ENCODE measurements around the gene RUVBL2. TPM values are rescaled to one million over a fixed set of nuclear protein-coding genes. Genes with fewer than 3 reads are reported as not detected.

RUVBL2 gene
- total RNA-seq, result 100 to 1,000 TPM; 107 to 109 TPM

DNA sequence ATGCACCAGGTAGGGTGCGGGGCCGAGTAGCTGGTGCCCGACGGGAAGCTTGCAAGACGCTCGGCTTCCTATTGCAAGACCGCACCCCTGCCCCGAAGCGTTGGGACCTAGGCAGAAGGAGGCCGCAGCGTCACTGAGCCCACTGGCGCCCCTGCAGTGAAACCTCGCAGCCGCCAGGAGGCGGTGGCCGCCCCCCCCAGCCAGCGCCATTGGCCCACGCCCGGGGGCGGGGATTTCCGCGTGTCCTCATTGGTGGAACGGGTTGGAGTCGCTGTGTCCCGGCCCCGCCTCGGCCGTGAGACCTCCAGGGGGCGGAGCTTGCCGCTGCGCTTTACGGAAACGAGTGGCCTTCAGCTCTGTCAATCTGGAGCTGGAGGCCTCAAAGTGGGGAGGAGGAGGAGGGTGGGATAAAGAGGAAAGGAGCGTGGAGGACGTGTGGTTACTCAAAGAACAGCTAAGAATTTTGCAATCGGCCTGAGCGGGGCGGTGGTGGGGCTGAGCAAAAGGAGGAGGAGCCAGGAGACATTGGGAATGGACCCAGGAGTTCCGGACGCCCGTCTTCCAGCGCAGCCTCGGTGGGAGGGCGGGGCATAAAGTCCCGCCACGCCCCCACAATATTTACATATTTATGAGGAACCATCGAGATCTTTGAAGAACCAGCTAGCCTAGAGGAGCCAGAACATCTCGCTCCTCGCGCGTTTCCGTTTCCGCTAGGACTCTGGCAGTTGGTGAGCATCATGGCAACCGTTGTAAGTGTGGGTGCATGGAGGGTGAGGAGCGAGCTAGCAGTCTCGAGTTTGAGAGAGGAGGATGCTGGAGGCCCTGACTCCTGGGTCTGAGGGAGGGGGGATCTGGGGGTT lies at the start of gene RUVBL2, which contains the start of gene GYS1:
RUVBL2 (plus strand) TSS at position 713 of the 860 bp plus-strand sequence; CDS start at position 738, 25 bp downstream.
GYS1 (minus strand) TSS at position 135 of the 860 bp plus-strand sequence. CDS start 197 bp downstream, outside the sequence.
- CTCF ChIA-PET, result interaction anchor here (0.6 to 2.9 kb wide), 49 partner anchors 10 to 684 kb away, joined by 3 to 41 read pairs (median 5); partner anchors contain the start of genes BAX, CA11, FTL and LIN7B
- Mint-ChIP-seq H3K27me3 (no peaks in the 10 kb centered on the region), H3K36me3 (peaks cover 16% of the 10 kb centered on the region), H3K9me3 (no peaks in the 10 kb centered on the region), H3K27ac (peak within 1 kb of the TSS; percentile 93), H3K4me3 (peak within 1 kb of the TSS; percentile 96), H3K4me1 (ENCODE audit: low read depth) (peaks cover 43% of the 10 kb centered on the region)
- peak; percentile 99 for DNase-seq
- intact Hi-C loops (cut with micrococcal nuclease), result loop anchor here (1.0 to 10.0 kb wide), 5 partner anchors 28 to 198 kb away; partner anchors contain the start of genes CGB2, FTL and SNRNP70
- POLR2A ChIA-PET, result interaction anchor here (0.5 to 2.3 kb wide), 18 partner anchors 9 to 538 kb away, joined by 3 to 7 read pairs (median 3); partner anchors contain the start of genes BAX, FTL and NUCB1

DNA sequence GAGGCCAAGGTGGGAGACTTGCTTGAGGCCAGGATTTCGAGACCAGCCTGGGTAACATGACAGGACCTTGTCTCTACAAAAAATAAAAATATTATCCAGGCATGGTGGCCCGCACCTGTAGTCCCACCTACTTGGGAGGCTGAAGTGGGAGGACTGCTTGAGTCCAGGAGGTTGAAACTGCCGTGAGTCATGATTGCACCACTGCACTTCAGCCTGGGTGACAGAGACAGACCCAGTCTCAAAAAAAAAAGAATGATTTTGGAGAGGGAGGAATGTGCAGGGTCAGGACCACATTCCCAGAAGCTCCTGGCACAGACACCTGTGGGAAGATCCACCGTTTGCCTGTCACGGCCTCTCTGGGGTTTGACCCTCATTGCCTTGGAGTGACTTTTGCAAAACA lies 48.3 kb upstream of the RUVBL2 start:
- H3K27ac Mint-ChIP-seq, result no peak overlapping the region
- POLR2A ChIA-PET, result no interaction called here
- H3K36me3 Mint-ChIP-seq, result peaks cover 4% of the 10 kb centered on the region
- H3K27me3 Mint-ChIP-seq, result no peaks in the 10 kb centered on the region
- intact Hi-C loops (cut with micrococcal nuclease), result no loop called here
- H3K4me3 Mint-ChIP-seq, result no peak overlapping the region
- H3K9me3 Mint-ChIP-seq, result peaks cover 9% of the 10 kb centered on the region
- CTCF ChIA-PET, result no interaction called here
- no peaks in the 10 kb centered on the region for H3K4me1 Mint-ChIP-seq (ENCODE audit: low read depth)
- DNase-seq, result no peak

DNA sequence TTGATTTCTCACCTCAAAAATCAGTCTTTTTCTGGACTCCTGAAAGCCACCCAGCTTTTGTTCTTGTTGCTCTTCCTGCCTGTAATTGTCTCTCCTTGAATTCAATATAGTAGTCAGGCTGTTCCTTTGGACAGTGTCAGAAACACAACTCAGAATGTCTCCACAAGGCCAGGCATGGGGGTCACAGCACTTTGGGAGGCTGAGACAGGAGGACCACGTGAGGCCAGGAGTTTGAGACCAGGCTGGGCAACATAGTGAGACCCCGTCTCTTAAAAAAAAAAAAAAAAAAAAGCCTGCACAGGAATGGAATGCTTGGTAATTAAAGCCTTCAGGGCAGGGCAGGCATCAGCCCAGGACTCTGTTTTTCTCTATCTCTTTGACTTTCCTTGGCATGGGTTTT lies 47.9 kb upstream of the RUVBL2 start:
- DNase-seq, result no peak
- Mint-ChIP-seq H3K4me1 (ENCODE audit: low read depth) (no peaks in the 10 kb centered on the region), H3K36me3 (peaks cover 4% of the 10 kb centered on the region), H3K27ac (no peak overlapping the region), H3K9me3 (peaks cover 9% of the 10 kb centered on the region), H3K27me3 (no peaks in the 10 kb centered on the region), H3K4me3 (no peak overlapping the region)
- ChIA-PET POLR2A (no interaction called here), CTCF (no interaction called here)
- intact Hi-C loops (cut with micrococcal nuclease), result no loop called here

DNA sequence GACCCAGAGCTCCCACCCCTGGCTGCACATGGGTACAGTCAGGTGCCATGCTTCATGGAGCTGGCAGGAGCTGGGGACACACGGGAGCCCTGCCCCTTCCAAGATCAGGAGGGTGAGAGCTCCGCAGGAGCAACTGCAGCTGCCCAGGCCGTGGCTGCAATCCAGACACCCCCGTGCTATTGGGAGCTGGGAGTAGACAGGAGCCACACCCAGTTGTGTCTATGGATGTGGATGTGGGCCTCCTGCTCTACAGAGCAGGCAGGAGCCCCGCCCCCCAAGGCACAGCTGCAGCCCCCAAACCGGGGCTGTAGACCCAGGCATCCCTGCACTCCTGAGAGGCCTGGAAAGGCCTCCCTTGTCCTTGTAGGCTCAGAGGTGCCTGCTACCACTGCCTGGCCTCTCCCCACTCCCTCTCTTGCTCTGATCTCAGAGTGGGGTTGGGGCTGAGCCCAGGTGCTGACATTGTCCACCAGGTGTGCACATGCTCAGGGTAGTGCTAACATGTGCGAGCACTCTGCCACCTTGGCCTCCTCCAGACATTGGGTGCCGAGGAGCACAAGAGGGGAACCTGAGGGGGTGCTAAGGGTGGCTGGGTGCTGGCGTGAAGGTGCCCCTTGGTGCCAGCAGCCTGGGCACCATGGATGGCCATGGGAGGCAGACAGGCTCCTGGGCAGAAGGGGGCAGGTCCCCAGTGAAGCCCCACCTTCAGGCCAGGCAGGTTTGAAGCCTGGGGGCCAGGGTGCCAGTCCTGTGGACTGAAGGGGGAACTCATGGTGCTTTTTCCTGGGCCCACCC lies 47.0 kb upstream of the RUVBL2 start:
- Mint-ChIP-seq H3K27ac (no peak overlapping the region), H3K4me3 (no peak overlapping the region), H3K9me3 (peaks cover 5% of the 10 kb centered on the region), H3K27me3 (no peaks in the 10 kb centered on the region), H3K36me3 (peaks cover 1% of the 10 kb centered on the region), H3K4me1 (ENCODE audit: low read depth) (no peaks in the 10 kb centered on the region)
- POLR2A ChIA-PET, result no interaction called here
- CTCF ChIA-PET, result no interaction called here
- no peak for DNase-seq
- intact Hi-C loops (cut with micrococcal nuclease), result no loop called here

DNA sequence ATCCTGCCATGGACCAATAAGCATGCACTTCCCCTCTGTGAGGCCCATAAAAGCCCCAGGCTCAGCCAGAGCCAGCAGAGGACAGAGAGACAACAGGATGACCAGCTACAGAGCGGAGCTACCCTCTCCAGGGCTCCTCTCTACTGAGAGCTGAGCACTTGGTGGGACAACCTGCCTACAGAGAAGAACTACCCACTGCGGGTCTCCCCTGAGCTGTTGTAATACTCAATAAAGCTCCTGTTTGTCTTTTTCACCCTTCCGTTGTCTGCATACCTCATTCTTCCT lies 46.5 kb upstream of the RUVBL2 start:
- H3K9me3 Mint-ChIP-seq, result peaks cover 5% of the 10 kb centered on the region
- H3K27ac Mint-ChIP-seq, result no peak overlapping the region
- no peaks in the 10 kb centered on the region for H3K27me3 Mint-ChIP-seq
- H3K4me3 Mint-ChIP-seq, result no peak overlapping the region
- no peaks in the 10 kb centered on the region for H3K4me1 Mint-ChIP-seq (ENCODE audit: low read depth)
- intact Hi-C loops (cut with micrococcal nuclease), result no loop called here
- ChIA-PET POLR2A (no interaction called here), CTCF (no interaction called here)
- H3K36me3 Mint-ChIP-seq, result peaks cover 1% of the 10 kb centered on the region
- no peak for DNase-seq

DNA sequence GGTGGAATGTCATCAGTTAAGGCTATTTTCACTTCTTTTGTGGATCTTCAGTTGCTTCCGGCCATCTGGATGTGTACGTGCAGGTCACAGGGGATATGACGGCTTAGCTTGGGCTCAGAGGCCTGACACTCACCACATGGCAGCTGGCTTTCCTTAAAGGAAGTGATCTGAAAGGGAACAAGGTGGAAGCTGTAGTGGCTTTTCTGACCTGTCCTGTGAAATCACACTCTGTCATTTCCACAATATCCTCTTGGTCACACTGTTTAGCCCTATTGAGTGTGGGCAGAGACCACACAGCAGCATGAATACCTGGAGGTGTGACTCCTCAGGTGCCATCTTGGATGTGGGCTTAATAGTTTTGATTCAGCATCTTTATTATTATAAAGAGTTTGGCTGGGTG lies 43.5 kb upstream of the RUVBL2 start:
- no peak for DNase-seq
- Mint-ChIP-seq H3K27me3 (no peaks in the 10 kb centered on the region), H3K9me3 (peaks cover 5% of the 10 kb centered on the region), H3K4me1 (ENCODE audit: low read depth) (peaks cover 3% of the 10 kb centered on the region), H3K4me3 (no peak overlapping the region), H3K36me3 (peaks cover 4% of the 10 kb centered on the region), H3K27ac (no peak overlapping the region)
- ChIA-PET POLR2A (no interaction called here), CTCF (interaction anchor here (1.8 kb wide), 1 partner anchor 20 kb away, joined by 5 read pairs; no protein-coding TSS in a partner anchor)
- intact Hi-C loops (cut with micrococcal nuclease), result no loop called here

DNA sequence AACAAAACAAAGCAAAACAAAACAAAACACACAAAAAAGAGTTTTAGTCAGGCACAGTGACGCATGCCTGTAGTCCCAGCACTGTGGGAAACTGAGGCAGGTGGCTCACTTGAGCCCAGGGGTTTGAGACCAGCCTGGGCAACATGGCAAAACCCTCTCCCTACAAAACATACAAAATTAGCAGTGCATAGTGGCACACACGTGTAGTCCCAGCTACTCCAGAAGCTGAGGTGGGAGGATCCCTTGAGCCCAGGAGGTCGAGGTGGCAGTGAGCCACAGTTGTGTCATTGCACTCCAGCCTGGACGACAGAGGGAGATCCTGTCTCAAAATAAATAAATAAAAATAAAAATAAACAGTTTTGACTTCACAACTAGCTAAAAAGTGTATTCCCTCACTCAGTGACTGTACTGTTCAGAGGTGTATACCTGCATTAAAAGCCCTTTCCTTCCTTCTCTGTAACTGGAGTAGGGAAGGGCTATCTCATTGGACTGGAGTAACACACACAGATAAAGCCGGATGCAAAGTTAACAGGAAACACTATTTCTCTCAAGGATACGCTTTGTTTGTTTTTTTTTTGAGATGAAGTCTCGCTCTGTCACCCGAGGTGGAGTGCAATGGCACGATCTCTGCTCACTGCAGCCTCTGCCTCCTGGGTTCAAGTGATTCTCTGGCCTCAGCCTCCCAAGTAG lies 42.7 kb upstream of the RUVBL2 start:
- no peaks in the 10 kb centered on the region for H3K27me3 Mint-ChIP-seq
- intact Hi-C loops (cut with micrococcal nuclease), result no loop called here
- H3K9me3 Mint-ChIP-seq, result peaks cover 5% of the 10 kb centered on the region
- H3K4me3 Mint-ChIP-seq, result no peak overlapping the region
- POLR2A ChIA-PET, result no interaction called here
- DNase-seq, result no peak
- CTCF ChIA-PET, result interaction anchor here (1.1 kb wide), 1 partner anchor 109 kb away, joined by 6 read pairs; no protein-coding TSS in a partner anchor
- no peak overlapping the region for H3K27ac Mint-ChIP-seq
- H3K4me1 Mint-ChIP-seq (ENCODE audit: low read depth), result peaks cover 11% of the 10 kb centered on the region
- peaks cover 12% of the 10 kb centered on the region for H3K36me3 Mint-ChIP-seq

DNA sequence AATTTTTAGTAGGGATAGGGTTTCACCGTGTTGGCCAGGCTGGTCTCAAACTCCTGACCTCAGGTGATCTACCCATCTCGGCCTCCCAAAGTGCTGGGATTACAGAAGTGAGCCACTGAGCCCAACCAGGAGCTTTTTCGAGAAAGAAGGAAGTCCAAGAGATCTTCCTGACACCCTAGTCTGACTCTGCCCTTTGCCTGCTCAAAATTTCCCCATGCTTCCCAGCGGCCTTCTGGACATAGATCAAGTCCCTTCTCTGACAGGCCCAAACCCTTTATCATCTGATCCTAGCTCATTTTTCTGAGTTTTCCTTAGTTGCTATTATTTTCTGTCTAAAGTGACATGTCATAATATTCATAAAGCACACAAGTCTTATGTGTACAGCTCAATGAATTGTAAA lies 40.5 kb upstream of the RUVBL2 start:
- H3K27me3 Mint-ChIP-seq, result no peaks in the 10 kb centered on the region
- no peak overlapping the region for H3K27ac Mint-ChIP-seq
- H3K4me3 Mint-ChIP-seq, result no peak overlapping the region
- no peak for DNase-seq
- peaks cover 26% of the 10 kb centered on the region for H3K36me3 Mint-ChIP-seq
- H3K4me1 Mint-ChIP-seq (ENCODE audit: low read depth), result peaks cover 25% of the 10 kb centered on the region
- peaks cover 1% of the 10 kb centered on the region for H3K9me3 Mint-ChIP-seq
- POLR2A ChIA-PET, result no interaction called here
- CTCF ChIA-PET, result interaction anchor here (0.6 to 3.1 kb wide), 2 partner anchors 19 to 144 kb away, joined by 3 to 25 read pairs; no protein-coding TSS in a partner anchor
- intact Hi-C loops (cut with micrococcal nuclease), result no loop called here

DNA sequence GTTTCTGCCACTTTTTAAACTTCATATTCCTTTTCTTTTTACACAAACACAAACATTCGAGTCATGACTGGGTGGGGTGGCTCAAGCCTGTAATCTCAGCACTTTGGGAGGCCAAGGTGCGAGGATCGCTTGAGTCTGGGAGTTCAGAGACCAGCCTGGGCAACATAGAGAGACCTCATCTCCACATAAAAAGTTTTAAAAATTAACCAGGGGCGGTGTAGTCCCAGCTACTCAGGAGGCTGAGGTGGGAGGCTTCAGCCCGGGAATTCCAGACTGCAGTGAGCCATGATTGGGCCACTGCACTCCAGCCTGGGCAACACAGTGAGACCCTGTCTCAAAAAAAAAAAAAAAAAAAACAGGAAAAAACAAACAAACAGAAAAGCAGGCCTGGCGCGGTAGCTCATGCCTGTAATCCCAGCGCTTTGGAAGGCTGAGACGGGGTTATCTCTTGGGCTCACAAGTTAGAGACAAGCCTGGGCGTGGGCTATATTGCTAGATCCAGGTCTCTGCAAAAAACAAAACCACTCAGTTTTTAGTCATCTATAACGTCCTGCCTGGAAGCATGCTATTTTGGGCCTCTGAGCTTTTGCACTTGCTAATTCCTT lies 39.6 kb upstream of the RUVBL2 start:
- H3K27me3 Mint-ChIP-seq, result no peaks in the 10 kb centered on the region
- no peaks in the 10 kb centered on the region for H3K9me3 Mint-ChIP-seq
- peaks cover 27% of the 10 kb centered on the region for H3K4me1 Mint-ChIP-seq (ENCODE audit: low read depth)
- CTCF ChIA-PET, result interaction anchor here (0.6 to 3.1 kb wide), 8 partner anchors 12 to 308 kb away, joined by 3 to 25 read pairs (median 5); partner anchors contain the start of genes CA11, FTL, GYS1 and NUCB1
- H3K27ac Mint-ChIP-seq, result peak overlapping the region; percentile 89
- POLR2A ChIA-PET, result interaction anchor here (0.6 to 1.6 kb wide), 6 partner anchors 10 to 1742 kb away, joined by 3 to 6 read pairs (median 3); partner anchors contain the start of genes FTL and RUVBL2
- intact Hi-C loops (cut with micrococcal nuclease), result no loop called here
- H3K4me3 Mint-ChIP-seq, result peak overlapping the region; percentile 82
- no peak for DNase-seq
- peaks cover 28% of the 10 kb centered on the region for H3K36me3 Mint-ChIP-seq

DNA sequence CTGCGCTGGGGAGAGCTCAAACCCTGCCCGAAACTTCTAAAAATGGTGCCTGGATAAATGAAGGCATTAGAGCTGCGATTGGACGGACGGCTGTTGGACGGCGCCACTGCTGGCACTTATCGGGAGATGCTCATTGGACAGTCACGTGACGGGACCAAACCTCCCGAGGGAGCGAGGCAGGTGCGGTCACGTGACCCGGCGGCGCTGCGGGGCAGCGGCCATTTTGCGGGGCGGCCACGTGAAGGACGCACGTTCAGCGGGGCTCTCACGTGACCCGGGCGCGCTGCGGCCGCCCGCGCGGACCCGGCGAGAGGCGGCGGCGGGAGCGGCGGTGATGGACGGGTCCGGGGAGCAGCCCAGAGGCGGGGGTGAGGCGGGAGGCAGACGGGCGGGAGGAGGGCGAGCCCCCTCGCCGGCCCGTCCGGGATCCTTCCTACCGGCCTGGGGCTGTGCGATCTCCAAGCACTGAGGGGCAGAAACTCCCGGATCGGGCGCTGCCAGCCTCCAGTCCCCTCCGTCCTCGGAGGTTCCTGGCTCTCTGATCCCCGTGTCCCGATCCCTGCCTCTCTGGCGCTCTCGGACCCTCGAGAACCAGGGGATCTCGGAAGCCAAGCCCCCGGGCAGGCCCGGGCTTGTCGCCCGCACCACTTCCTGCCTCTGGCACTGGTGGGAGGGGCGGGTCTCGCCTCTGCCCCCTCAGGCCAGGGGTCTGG lies 38.9 kb upstream of the RUVBL2 start, which contains the start of gene BAX:
BAX (plus strand) TSS at position 281 of the 713 bp plus-strand sequence; CDS start at position 335, 54 bp downstream.
- H3K4me3 Mint-ChIP-seq, result peak within 1 kb of the TSS; percentile 82
- H3K9me3 Mint-ChIP-seq, result no peaks in the 10 kb centered on the region
- peaks cover 27% of the 10 kb centered on the region for H3K4me1 Mint-ChIP-seq (ENCODE audit: low read depth)
- H3K27me3 Mint-ChIP-seq, result no peaks in the 10 kb centered on the region
- POLR2A ChIA-PET, result interaction anchor here (0.6 to 1.6 kb wide), 8 partner anchors 9 to 1743 kb away, joined by 3 to 6 read pairs (median 3); partner anchors contain the start of genes FTL, PPP1R15A and RUVBL2
- intact Hi-C loops (cut with micrococcal nuclease), result no loop called here
- CTCF ChIA-PET, result interaction anchor here (0.6 to 3.1 kb wide), 8 partner anchors 11 to 309 kb away, joined by 3 to 25 read pairs (median 5); partner anchors contain the start of genes CA11, FTL, GYS1 and NUCB1
- peak within 1 kb of the TSS; percentile 89 for H3K27ac Mint-ChIP-seq
- DNase-seq, result peak; percentile 98
- peaks cover 28% of the 10 kb centered on the region for H3K36me3 Mint-ChIP-seq
